ENCODE data around the gene SNX17. TPM values are rescaled to one million over a fixed set of nuclear protein-coding genes. Genes with fewer than 3 reads are reported as not detected.
A peak's percentile ranks its signal among the peaks of the same experiment; 100 is the strongest.

SNX17 gene
- total and polyA plus RNA-seq, 2 of the 13 experiments (the other 11 are each of a cell fraction or from before 2014, with no cell fraction given) = 75.0 to 109 TPM

DNA sequence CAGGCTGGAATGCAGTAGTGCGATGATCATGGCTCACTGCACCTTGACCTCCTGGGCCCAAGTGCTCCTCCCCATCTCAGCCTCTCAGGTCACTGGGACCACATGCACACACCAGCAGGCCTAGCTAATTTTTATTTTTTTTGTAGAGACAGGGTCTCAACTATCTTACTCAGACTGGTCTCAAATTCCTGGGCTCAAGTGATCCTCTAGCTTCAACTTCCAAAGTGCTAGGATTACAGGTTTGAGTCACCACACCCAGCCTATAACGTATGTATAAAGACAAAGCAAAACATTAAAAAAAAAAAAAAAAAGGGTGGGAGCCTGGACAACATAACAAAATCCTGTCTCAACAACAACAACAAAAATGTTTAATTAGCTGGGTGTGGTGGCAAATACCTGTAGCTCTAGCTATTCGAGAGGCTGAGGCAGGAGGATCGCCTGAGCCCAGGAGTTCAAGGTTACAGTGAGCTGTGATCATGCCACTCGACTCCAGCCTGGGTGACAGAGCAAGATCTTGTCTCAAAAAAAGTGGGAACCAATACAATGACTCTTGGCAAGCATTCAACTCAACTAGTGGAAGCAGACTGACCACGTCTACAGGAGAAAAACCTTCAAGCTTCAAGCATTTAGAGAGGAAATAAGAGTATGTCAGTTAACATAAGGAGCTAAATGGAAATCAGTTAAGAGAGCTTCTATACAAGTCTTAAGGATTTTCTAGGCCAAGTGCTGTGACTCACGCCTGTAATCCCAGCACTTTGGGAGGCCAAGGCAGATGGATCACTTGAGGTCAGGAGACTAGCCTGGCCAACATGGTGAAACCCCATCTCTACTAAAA, 16.4 kb upstream of the SNX17 start (continued):
- TF ChIP-seq FIP1L1 (IDR thresholded peaks at IDR 0.05; ENCODE audit: borderline replicate concordance, insufficient read depth, low read depth, low read length) = no peak
- 0 out of 4 replicates have a peak, but pooled peaks have one; percentile 57 for TF ChIP-seq NR2F1 (CRISPR knock-in tag; IDR thresholded peaks at IDR 0.05)
- no peak for TF ChIP-seq CENPBD1 (CRISPR knock-in tag; IDR thresholded peaks at IDR 0.05; ENCODE audit: borderline replicate concordance, low read depth)
- TF ChIP-seq SMAD1 (CRISPR knock-in tag; IDR thresholded peaks at IDR 0.05; ENCODE audit: borderline replicate concordance, low read depth) = 0 out of 2 replicates have a peak, but pooled peaks have one; percentile 77
- peak; percentile 35; the same call in 1 of the 2 replicates for TF ChIP-seq ZNF784 (CRISPR knock-in tag; IDR thresholded peaks at IDR 0.05; ENCODE audit: borderline replicate concordance)
- 0 out of 2 replicates have a peak, but pooled peaks have one; percentile 9 for TF ChIP-seq CBFB (CRISPR knock-in tag; IDR thresholded peaks at IDR 0.05)
- TF ChIP-seq KDM4B (CRISPR knock-in tag; IDR thresholded peaks at IDR 0.05) = 0 out of 2 replicates have a peak, but pooled peaks have one; percentile 18
- peak; percentile 35 for TF ChIP-seq FOSL2 (CRISPR knock-in tag; IDR thresholded peaks at IDR 0.05)
- no peak for TF ChIP-seq PRPF4 (IDR thresholded peaks at IDR 0.05; ENCODE audit: low read depth, low read length, poor library complexity, severe bottlenecking)
- no peak for TF ChIP-seq ZSCAN20 (CRISPR knock-in tag; IDR thresholded peaks at IDR 0.05; ENCODE audit: borderline replicate concordance)
- peak; percentile 88; the same call in 1 of the 2 replicates for TF ChIP-seq CHD4 (IDR thresholded peaks at IDR 0.05; ENCODE audit: borderline replicate concordance, low read length)
- no peak for TF ChIP-seq ZNF496 (CRISPR knock-in tag; IDR thresholded peaks at IDR 0.05; ENCODE audit: insufficient replicate concordance)
- no peak for TF ChIP-seq ZBTB7A (CRISPR knock-in tag; IDR thresholded peaks at IDR 0.05)
- peak; percentile 92 for TF ChIP-seq TEAD3 (CRISPR knock-in tag; optimal IDR thresholded peaks at IDR 0.05; ENCODE audit: borderline replicate concordance)
- no peak for TF ChIP-seq TRAFD1 (CRISPR knock-in tag; IDR thresholded peaks at IDR 0.05; ENCODE audit: borderline replicate concordance)
- peak; percentile 32; the same call in 1 of the 2 replicates for TF ChIP-seq ZNF609 (CRISPR knock-in tag; IDR thresholded peaks at IDR 0.05; ENCODE audit: borderline replicate concordance)
- no peak for TF ChIP-seq AGO1 (IDR thresholded peaks at IDR 0.05; ENCODE audit: low read depth, low read length, poor library complexity, severe bottlenecking)
- no peak for TF ChIP-seq SYNCRIP (IDR thresholded peaks at IDR 0.05; ENCODE audit: insufficient read depth, low read depth, low read length)
- no peak for TF ChIP-seq EHMT2 (IDR thresholded peaks at IDR 0.05; ENCODE audit: borderline replicate concordance, low read depth, low read length)

Data from HepG2 (cell line).